IMR-90 (cell line): ENCODE data around the gene AHI1.

Source experiments
- BHLHE40 ChIP-seq: fragments of 150-350 bp; IDR thresholded peaks from 2 replicates; pipeline ENCODE4 v1.6.1; 2016; ENCODE audit warnings: mild to moderate bottlenecking, low read depth, low read length
- CEBPB ChIP-seq: IDR thresholded peaks from 2 replicates; pipeline ENCODE4 v1.6.1; 2012; ENCODE audit warnings: low read depth, low read length, improper control_type of control experiment
- CTCF ChIP-seq: conservative IDR thresholded peaks from 2 replicates; pipeline ENCODE4 v1.5.1; 2012; ENCODE audit warnings: mild to moderate bottlenecking, low read depth, low read length, improper control_type of control experiment
- MXI1 ChIP-seq: IDR thresholded peaks from 2 replicates; pipeline ENCODE4 v1.6.1; 2012; ENCODE audit warnings: low read depth, mild to moderate bottlenecking, low read length, moderate library complexity, borderline replicate concordance
- NFE2L2 ChIP-seq: fragments of 150-350 bp; IDR thresholded peaks from 2 replicates; pipeline ENCODE4 v1.6.1; 2016; ENCODE audit warnings: low read depth, mild to moderate bottlenecking, low read length
- POLR2A ChIP-seq: IDR thresholded peaks from 2 replicates; pipeline ENCODE4 v1.6.1; 2012; ENCODE audit warnings: mild to moderate bottlenecking, low read depth, low read length
- RAD21 ChIP-seq: IDR thresholded peaks from 2 replicates; pipeline ENCODE4 v1.6.1; 2012; ENCODE audit warnings: low read length, improper control_type of control experiment
- RFX5 ChIP-seq: IDR thresholded peaks from 2 replicates; pipeline ENCODE4 v1.8.0; 2012; ENCODE audit warnings: low read depth, mild to moderate bottlenecking, low read length, moderate library complexity
- SMC3 ChIP-seq: fragments of 150-350 bp; IDR thresholded peaks from 2 replicates; pipeline ENCODE4 v1.6.1; 2016; ENCODE audit warnings: low read depth, mild to moderate bottlenecking, antibody characterized with exemption, low read length, moderate library complexity

DNA sequence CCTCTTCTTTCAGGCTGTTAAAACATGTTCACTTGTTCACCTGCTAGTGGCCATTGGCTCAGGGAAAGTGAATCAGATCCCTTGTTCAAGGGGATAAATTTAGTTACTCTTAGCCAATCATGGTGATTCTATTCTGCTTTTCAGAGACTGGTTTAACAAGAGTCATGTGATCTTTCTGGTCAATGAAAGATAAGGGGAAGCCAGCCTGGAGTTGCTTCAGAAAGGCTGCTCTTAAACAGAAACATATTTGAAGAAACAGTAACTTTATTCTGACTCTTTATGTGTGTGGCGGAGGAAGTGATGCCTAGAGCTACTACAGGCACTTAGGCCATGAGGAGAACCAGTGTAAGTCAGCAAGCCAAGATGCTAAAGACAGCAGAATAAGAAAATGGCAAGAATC, 28.1 kb upstream of the AHI1 start:
- TF ChIP-seq CTCF (no peak), SMC3 (no peak), POLR2A (no peak), RAD21 (no peak), CEBPB (no peak), NFE2L2 (no peak), BHLHE40 (no peak), RFX5 (no peak), MXI1 (no peak)
